GM06990 (cell line): ENCODE measurements around the gene ATP2B3.
"Not testable (repeated sequence)": the region's sequence is repeated elsewhere in the genome, so short reads cannot be mapped to it uniquely, and the experiment has no call there.

Experiments
- DNase-seq: peaks from one replicate; pipeline ENCODE4 v3.0.0-alpha.2; 2011; ENCODE audit not compliant: insufficient read length; ENCODE audit errors: extremely low read depth
- H3K27me3 ChIP-seq: replicated peaks from 2 replicates; pipeline ENCODE4 v1.6.0; 2011; ENCODE audit warnings: low read length; ENCODE audit not compliant: control insufficient read depth, insufficient read depth
- H3K36me3 ChIP-seq: 2 replicates; pipeline ENCODE4 v1.5.1; 2011; ENCODE audit warnings: low read length; ENCODE audit not compliant: control insufficient read depth, insufficient read depth
- H3K4me3 ChIP-seq: replicated peaks from 2 replicates; pipeline ENCODE4 v1.5.1; 2011; ENCODE audit warnings: low read depth, mild to moderate bottlenecking, control low read depth, low read length
- CTCF ChIP-seq: IDR thresholded peaks from 2 replicates; pipeline ENCODE4 v1.5.1; 2011; ENCODE audit warnings: low read length, control low read depth, mild to moderate bottlenecking, inconsistent platforms; ENCODE audit not compliant: insufficient read depth, poor library complexity, severe bottlenecking

Gene ATP2B3

DNA sequence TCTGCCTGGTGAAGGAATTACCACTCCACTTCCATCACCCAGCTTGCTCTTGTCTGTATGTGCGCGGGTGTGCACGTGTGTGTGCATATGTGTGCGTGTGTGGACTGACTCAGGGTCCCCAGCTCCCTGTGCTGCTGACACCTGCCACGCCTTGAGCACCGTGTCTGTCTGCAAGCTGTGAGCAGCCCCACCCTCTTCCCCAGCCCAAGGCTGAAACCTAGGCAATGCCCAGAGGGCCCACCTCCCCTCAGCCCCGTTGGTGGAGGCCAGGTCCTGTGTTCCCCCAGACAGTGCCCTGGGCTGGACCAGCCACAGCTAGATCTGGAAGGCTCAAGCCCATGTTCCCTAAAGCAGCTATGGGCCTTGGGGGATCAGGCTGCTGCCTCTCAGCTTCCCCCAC lies 83.5 kb downstream of the ATP2B3 start:
- Histone ChIP-seq H3K36me3 (no peaks in the 10 kb centered on the region), H3K27me3 (no peaks in the 10 kb centered on the region), H3K4me3 (no peak overlapping the region)
- no peak for DNase-seq
- TF ChIP-seq CTCF: no peak

DNA sequence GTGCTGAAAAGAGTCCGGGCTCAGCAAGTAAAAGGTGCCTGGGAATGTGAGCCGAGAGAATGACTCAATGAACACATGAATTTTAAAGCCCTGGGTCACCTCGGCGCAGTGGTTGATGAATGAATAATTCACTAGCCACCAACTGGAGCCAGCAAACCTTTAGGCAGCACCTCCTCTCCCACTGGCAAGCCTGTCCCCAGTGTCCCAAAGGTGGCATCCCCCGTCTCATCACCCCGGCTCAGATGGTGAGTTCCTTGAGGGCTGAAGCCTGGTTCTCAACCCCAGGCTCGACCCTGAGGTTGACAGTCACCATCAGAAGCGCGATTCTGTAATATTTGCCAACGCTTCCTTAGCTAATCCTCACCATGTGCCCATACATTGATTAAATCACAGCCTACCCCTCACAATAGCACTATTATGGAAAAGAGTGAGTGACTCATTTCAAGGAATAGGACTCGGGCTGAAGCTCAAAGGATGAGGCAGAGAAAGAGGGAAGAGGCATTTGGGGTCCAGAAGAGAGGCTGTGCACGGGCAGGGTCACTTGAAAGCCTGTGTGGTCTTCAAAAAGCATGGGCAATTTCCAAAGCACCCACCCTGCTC lies 84.2 kb downstream of the ATP2B3 start:
- Histone ChIP-seq H3K4me3 (no peak overlapping the region), H3K27me3 (no peaks in the 10 kb centered on the region), H3K36me3 (no peaks in the 10 kb centered on the region)
- no peak for DNase-seq
- TF ChIP-seq CTCF: no peak

DNA sequence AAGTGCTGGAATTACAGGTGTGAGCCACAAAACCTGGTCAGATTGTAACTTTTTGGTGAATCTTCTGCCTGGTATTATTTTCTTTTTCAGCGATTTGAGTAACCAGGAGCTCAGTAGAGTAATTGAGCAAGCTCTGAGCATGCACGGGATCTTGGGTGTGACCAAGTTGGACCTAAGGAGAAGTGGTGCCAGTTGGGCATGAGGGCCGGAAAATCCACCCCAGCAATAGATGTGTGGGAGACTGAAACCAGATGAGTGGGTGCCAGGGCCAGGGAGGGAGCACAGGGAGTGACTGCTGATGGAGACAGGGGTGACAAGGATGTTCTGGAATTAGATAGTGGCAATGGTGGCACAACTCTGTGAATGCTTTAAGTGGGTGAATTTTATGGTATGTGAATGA lies 85.2 kb downstream of the ATP2B3 start:
- no peak for DNase-seq
- TF ChIP-seq CTCF: no peak

GRCh38 chrX:153603131-153603656 lies 85.8 kb downstream of the ATP2B3 start:
- no peaks in the 10 kb centered on the region for H3K27me3 ChIP-seq
- TF ChIP-seq CTCF: no peak
- no peak for DNase-seq
- H3K4me3 ChIP-seq: no peak overlapping the region
- H3K36me3 ChIP-seq: no peaks in the 10 kb centered on the region

More for the DNA sequence above, 85.2 kb downstream of the ATP2B3 start:
- no peaks in the 10 kb centered on the region for H3K36me3 ChIP-seq
- H3K27me3 ChIP-seq: no peaks in the 10 kb centered on the region
- no peak overlapping the region for H3K4me3 ChIP-seq

DNA sequence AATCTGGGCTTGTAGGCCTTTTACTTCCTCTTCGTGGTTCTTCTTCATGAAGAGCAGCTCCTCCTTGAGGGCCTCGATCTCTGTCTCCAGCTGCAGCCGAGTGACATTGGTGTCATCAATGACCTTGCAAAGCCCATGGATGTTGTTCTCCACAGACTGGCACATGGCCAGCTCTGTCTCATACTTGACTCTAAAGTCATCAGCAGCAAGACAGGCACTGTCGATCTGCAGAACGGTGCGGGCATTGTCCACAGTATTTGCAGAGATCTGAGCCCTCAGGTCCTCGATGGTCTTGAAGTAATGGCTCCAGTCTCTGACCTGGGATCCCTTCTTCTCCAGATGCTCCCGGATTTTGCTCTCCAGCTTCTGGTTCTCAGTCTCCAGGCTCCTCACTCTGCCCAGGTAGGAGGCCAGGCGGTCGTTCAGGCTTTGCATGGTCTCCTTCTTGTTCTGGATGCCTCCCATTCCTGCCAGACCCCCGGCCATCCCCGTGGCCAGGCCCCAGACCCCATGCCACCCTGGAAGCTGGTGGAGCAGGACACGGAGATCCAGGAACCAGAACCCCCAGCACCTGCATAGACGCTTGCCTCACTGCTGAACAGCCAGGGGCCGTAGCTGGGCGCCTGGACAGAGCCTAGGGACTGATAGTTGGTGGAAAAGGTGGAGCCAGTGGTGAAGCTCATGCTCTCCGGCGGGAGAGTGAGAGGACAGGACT lies 87.4 kb downstream of the ATP2B3 start:
- DNase-seq, H3K27me3 ChIP-seq, H3K4me3 ChIP-seq: not testable (repeated sequence)

GRCh38 chrX:153606503-153606902 lies 89.1 kb downstream of the ATP2B3 start:
- H3K4me3 ChIP-seq: no peak overlapping the region

More for the DNA sequence above, 87.4 kb downstream of the ATP2B3 start:
- H3K36me3 ChIP-seq: not testable (repeated sequence)

More at GRCh38 chrX:153606503-153606902, 89.1 kb downstream of the ATP2B3 start:
- no peaks in the 10 kb centered on the region for H3K27me3 ChIP-seq
- no peaks in the 10 kb centered on the region for H3K36me3 ChIP-seq
- DNase-seq: no peak
- no peak for TF ChIP-seq CTCF
